Mucosa of rectum (tissue), 2 donors: ENCODE results near the gene QPCTL.
"Not testable (repeated sequence)": the region's sequence is repeated elsewhere in the genome, so short reads cannot be mapped to it uniquely, and the experiment has no call there.

ENCODE experiments used
- H3K27ac ChIP-seq, 2 donors: one replicate each; pipeline ENCODE4 v1.7.0; 2013; ENCODE audit warnings: inconsistent platforms in 2 of 2, low read depth in 2 of 2, low read length in 2 of 2
- H3K27me3 ChIP-seq, 2 donors: one replicate each; pipeline ENCODE4 v1.7.0; 2013; ENCODE audit warnings: low read length in 2 of 2; ENCODE audit not compliant: control insufficient read depth in 2 of 2, insufficient read depth in 2 of 2
- H3K36me3 ChIP-seq, 2 donors: one replicate each; pipeline ENCODE4 v1.7.0; 2013; ENCODE audit warnings: low read length in 2 of 2; ENCODE audit not compliant: control insufficient read depth in 2 of 2, insufficient read depth in 2 of 2
- H3K4me1 ChIP-seq, 2 donors: one replicate each; pipeline ENCODE4 v1.7.0; 2013; ENCODE audit warnings: low read length in 2 of 2, mild to moderate bottlenecking in 1 of 2; ENCODE audit not compliant: control insufficient read depth in 2 of 2, insufficient read depth in 2 of 2
- H3K4me3 ChIP-seq, 2 donors: one replicate each; pipeline ENCODE4 v1.7.0; 2013; ENCODE audit warnings: low read length in 2 of 2
- H3K9ac ChIP-seq, 2 donors: one replicate each; pipeline ENCODE4 v1.7.0; 2013; ENCODE audit warnings: low read length in 2 of 2, low read depth in 1 of 2, mild to moderate bottlenecking in 1 of 2
- H3K9me3 ChIP-seq, 2 donors: one replicate each; pipeline ENCODE4 v1.7.0; 2013; ENCODE audit warnings: low read length in 2 of 2; ENCODE audit not compliant: control insufficient read depth in 2 of 2
- donor health status: healthy.
- donor health status: Normal muscosa, but diverticular disease.

Gene QPCTL

DNA sequence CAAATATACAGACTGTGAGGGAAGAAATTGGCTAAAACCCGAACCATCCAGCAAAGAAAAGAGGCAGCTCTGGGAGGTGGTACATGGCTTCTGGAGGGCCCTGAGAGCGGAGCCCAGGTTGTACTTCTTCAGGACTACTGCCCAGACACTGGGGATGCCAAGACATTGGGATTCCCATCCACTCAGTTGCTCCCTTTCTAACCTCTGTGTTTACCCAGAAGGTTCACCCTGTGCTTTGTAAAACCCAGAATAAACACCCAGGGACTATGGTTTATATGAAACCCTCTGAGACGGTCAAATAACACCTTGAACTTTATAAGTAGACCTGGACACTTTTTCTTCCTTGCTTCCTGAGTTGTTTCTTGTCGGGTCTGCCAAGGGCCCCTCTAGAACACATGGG is 50.5 kb downstream of the QPCTL start:
- H3K27ac ChIP-seq = no peak overlapping the region
- no peaks in the 10 kb centered on the region for H3K4me1 ChIP-seq
- H3K36me3 ChIP-seq = no peaks in the 10 kb centered on the region
- peaks cover 0 to 4% of the 10 kb centered on the region in 2 donors for H3K27me3 ChIP-seq
- no peaks in the 10 kb centered on the region for H3K9me3 ChIP-seq
- no peak overlapping the region for H3K4me3 ChIP-seq
- H3K9ac ChIP-seq = no peak overlapping the region

DNA sequence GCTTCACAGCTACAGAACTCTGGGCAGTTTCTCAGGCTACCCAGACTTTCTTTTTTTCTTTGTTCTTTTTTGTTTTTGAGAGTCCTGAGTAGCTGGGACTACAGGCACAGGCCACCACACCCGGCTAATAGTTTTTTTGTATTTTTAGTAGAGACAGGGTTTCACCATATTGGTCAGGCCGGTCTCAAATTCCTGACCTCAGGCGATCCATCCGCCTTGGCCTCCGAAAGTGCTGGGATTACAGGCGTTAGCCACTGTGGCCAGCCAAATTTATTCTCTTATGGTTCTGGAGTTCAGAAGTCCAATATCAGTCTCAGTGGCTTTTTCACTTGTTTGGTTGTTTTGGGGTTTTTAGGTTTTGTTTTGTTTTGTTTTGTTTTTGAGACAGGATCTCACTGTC is 53.1 kb downstream of the QPCTL start:
- Histone ChIP-seq H3K9ac (no peak overlapping the region), H3K36me3 (no peaks in the 10 kb centered on the region), H3K9me3 (no peaks in the 10 kb centered on the region), H3K4me1 (no peaks in the 10 kb centered on the region), H3K27ac (no peak overlapping the region), H3K27me3 (peaks cover 0 to 4% of the 10 kb centered on the region in 2 donors), H3K4me3 (no peak overlapping the region)

DNA sequence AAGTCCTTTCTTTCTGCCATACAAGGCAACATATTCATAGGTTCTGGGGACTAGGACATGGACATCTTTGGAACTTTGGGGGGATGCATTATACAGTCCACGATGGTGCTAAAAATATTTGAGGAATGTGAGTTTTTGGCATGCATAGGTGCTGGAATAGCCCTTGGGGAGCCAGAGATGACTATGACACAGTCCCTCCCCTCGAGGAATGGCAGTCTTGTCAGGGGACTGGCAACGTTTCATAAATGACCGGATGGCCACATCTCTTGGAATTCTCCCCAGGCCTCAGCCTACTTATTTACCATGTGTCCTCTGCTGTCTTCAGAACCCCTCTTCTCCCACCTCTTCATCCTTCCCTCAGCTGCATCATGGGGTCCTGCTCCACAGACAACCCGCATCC is 54.4 kb downstream of the QPCTL start:
- Histone ChIP-seq H3K27me3 (peaks cover 0 to 4% of the 10 kb centered on the region in 2 donors), H3K27ac (no peak overlapping the region), H3K36me3 (no peaks in the 10 kb centered on the region), H3K9me3 (no peaks in the 10 kb centered on the region), H3K4me3 (no peak overlapping the region), H3K4me1 (no peaks in the 10 kb centered on the region), H3K9ac (no peak overlapping the region)

DNA sequence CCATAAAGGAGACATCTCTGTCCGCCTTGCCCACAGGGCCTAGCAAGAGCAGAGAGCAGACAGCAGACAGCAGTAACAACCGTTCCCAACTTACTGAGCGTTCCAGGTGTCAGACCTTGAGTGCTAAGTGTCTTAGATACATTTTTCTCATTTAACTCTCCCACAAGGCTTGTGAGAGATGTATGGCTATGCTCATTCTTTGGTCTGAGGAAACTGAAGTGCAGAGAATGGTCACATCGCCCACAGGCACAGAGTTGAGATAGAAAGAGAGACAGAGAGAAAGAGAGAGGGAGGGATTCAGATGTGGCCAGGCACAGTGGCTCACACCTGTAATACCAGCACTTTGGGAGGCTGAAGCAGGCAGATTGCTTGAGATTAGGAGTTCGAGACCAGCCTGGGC is 55.0 kb downstream of the QPCTL start:
- no peaks in the 10 kb centered on the region for H3K36me3 ChIP-seq
- no peaks in the 10 kb centered on the region for H3K9me3 ChIP-seq
- no peaks in the 10 kb centered on the region for H3K4me1 ChIP-seq
- no peak overlapping the region for H3K9ac ChIP-seq
- peaks cover 0 to 4% of the 10 kb centered on the region in 2 donors for H3K27me3 ChIP-seq
- no peak overlapping the region for H3K4me3 ChIP-seq
- H3K27ac ChIP-seq = no peak overlapping the region

DNA sequence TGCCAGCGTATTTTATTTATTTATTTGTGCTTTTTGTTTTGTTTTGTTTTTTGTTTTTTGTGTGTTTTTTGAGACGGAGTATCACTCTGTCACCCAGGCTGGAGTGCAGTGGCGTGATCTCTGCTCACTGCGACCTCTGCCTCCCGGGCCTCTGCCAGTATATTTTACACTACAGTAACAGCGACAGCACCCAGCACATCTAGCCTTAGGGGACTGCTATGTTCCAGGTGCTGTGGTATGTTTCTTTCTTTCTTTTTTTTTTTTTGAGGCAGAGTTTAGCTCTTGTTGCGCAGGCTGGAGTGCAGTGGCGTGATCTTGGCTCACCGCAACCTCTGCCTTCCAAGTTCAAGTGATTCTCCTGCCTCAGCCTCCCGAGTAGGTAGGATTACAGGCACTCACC is 59.0 kb downstream of the QPCTL start:
- not testable (repeated sequence) for H3K27ac ChIP-seq

DNA sequence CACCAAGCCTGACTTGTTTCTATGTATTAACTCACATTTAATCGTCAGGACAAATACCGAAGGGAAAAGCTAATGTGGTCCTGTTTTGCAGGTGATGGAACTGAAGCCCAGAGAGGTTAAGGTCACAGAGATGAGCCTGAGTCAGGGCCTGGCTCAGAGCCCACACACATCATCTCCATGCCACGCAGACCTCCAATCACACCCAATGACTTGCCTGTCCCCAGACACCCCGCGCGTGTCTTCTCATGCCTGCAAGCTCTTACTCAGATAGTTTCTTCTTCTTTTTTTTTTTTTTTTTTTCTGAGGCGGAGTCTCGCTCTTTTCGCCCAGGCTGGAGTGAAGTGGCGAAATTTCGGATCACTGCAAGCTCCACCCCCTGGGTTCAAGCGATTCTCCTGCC is 60.2 kb downstream of the QPCTL start:
- Histone ChIP-seq H3K4me1 (no peaks in the 10 kb centered on the region), H3K36me3 (no peaks in the 10 kb centered on the region)

More for the DNA sequence above, 59.0 kb downstream of the QPCTL start:
- not testable (repeated sequence) for H3K9me3 ChIP-seq, H3K27me3 ChIP-seq, H3K36me3 ChIP-seq, H3K4me1 ChIP-seq, H3K4me3 ChIP-seq, H3K9ac ChIP-seq

DNA sequence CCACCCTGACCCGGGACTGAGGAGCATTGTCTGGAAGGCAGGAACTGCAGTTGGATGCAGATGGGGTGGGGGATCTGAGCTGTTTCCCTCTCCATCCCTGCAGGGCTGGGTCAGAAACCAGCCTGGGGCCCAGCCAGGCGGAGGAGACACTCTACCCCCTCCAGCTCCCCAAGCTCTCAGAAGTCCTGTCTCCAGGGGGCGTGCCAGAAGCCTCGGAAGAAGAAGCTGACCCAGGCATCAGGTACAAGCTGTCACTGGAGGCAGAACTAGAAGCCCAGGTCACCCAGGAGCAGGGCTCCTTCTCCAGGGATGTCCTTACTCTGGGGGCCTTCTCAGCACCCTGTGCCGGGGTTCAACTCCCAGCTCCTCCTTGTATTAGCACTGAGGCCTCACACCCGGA is 61.1 kb downstream of the QPCTL start:
- H3K27ac ChIP-seq = no peak overlapping the region

More for the DNA sequence above, 60.2 kb downstream of the QPCTL start:
- no peak overlapping the region for H3K27ac ChIP-seq
- no peak overlapping the region for H3K9ac ChIP-seq
- no peaks in the 10 kb centered on the region for H3K27me3 ChIP-seq
- H3K9me3 ChIP-seq = no peaks in the 10 kb centered on the region
- no peak overlapping the region for H3K4me3 ChIP-seq

More for the DNA sequence above, 61.1 kb downstream of the QPCTL start:
- Histone ChIP-seq H3K9me3 (no peaks in the 10 kb centered on the region), H3K27me3 (no peaks in the 10 kb centered on the region), H3K4me1 (no peaks in the 10 kb centered on the region), H3K4me3 (no peak overlapping the region), H3K9ac (no peak overlapping the region), H3K36me3 (no peaks in the 10 kb centered on the region)
